Testis (tissue), 3 donors: ENCODE data around the gene FBXW10. TPM values are rescaled to one million over a fixed set of nuclear protein-coding genes. Genes with fewer than 3 reads are reported as not detected.
"Not testable (repeated sequence)": the region's sequence is repeated elsewhere in the genome, so short reads cannot be mapped to it uniquely, and the experiment has no call there.

ENCODE experiments used
- DNase-seq: peaks from one replicate; pipeline ENCODE4 v3.0.0-alpha.2; 2019
- H3K27ac ChIP-seq, 2 donors: fragments of 200-600 bp; sonication (generic); one replicate each; pipeline ENCODE4 v1.5.1; 2019
- H3K27me3 ChIP-seq: fragments of 200-600 bp; sonication (generic); one replicate; pipeline ENCODE4 v1.5.1; 2019
- H3K36me3 ChIP-seq: fragments of 200-600 bp; sonication (generic); one replicate; pipeline ENCODE4 v1.5.1; 2017; ENCODE audit warnings: low read depth; ENCODE audit errors: missing control alignments
- H3K4me1 ChIP-seq: fragments of 200-600 bp; sonication (generic); one replicate; pipeline ENCODE4 v1.5.1; 2019
- H3K4me3 ChIP-seq, 2 donors: fragments of 200-600 bp; sonication (generic); one replicate each; pipeline ENCODE4 v1.5.1; 2017 to 2019
- H3K9me3 ChIP-seq: fragments of 200-600 bp; sonication (generic); one replicate; pipeline ENCODE4 v1.5.1; 2017
- POLR2A ChIP-seq: fragments of 450-650 bp; IDR thresholded peaks from one replicate; pipeline ENCODE4 v1.6.1; 2017; ENCODE audit warnings: antibody characterized with exemption, mild to moderate bottlenecking, moderate library complexity
- WGBS, 2 donors: methylation state at CpG; one replicate each; pipeline ENCODE4 v1.1.5; 2018; 5-methylcytosine and 5-hydroxymethylcytosine counted together
- intact Hi-C: fragments of 100-400 bp; cut with DNase I; formaldehyde crosslinking; loops from one replicate; pipeline ENCODE4 v1.15.1; 2023; ENCODE audit warnings: low total_unique reads
- polyA plus RNA-seq: library from polyadenylated mRNA; stranded (reverse); fragments of 350-450 nt; fragmentation: Illumina TruSeq; extraction: RNeasy Lipid Tissue Mini Kit (QIAGEN cat#74804); gene quantifications from one replicate; pipeline ENCODE4 v1.2.3, GENCODE V29; 2014; ENCODE audit warnings: low read depth, low replicate concordance; ENCODE audit not compliant: insufficient read depth
- total RNA-seq, 2 donors: library from RNA; depleted of rRNA; stranded (reverse); fragments of >200 nt; gene quantifications; one replicate each; pipeline ENCODE4 v1.2.3, GENCODE V29; 2016
- TF ChIP-seq, protein P1 (sequence below), 3 experiments: fragments of 450-650 bp in 2 of 3; fragments of 200-600 bp in 1 of 3; sonication (generic) in 1 of 3; IDR thresholded peaks; one replicate each; pipeline ENCODE4 v1.5.1; 2016 to 2019; ENCODE audit warnings: antibody characterized with exemption in 3 of 3, mild to moderate bottlenecking in 2 of 3, moderate library complexity in 1 of 3

Gene FBXW10
- total and polyA plus RNA-seq, 3 donors from 2014 or later, result 7.6 to 30.9 (median 8.9) TPM

DNA sequence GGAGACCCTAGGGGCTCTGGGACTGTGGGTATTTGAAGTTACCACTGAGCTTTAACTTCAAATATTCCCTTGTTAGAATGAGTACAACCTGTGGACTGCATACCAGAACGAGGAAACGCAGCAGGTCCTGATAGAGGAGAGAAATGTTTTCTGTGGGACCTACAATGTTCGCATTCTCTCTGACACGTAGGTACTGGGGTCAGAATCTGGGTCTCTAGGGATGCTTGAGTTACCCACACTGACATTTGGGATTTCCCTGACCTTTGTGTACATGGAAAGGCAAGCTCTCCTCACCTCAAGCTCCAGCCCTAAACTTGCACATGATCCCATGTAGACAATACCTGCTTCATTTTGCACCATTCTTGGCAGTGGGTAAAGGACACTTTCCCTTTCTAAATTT lies 12.1 kb downstream of the FBXW10 start:
- H3K4me3 ChIP-seq, H3K36me3 ChIP-seq, H3K27ac ChIP-seq, intact Hi-C loops, H3K9me3 ChIP-seq, H3K4me1 ChIP-seq, DNase-seq, H3K27me3 ChIP-seq: not testable (repeated sequence)
- 94% methylated on average over 4 of the region's 4 CpGs; no CpG with 5 or more reads in 1 of the 2 donors for WGBS, 2 donors

DNA sequence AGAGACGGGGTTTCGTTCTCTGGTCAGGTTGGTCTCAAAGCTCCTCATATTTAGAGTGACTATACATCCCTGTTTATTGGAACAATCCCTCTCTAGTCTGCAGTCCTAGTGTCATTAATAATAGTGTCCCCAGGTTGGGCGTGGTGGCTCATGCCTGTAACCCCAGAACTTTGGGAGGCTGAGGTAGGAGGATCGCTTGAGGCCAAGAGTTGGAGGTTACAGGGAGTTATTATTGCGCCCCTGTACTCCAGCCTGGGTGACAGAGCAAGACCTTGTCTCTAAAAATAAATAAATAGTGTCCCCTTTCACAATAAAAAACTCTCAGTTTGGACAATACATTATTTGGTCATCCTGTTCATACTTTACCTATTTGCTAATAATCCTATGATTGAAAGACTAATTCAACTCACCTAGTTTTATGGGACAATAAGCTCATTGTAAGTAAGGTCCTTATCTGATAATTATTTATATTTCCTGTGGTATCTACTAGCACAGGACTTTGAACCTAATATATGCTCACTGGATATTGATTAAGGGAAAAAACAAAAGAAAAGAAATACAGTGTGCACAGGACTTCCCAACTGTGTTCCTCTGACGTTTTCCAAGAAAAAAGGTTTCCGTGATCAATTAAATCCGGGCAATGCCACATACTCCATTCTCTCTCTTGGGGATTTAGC lies 13.7 kb downstream of the FBXW10 start:
- 95% methylated on average over 8 of the region's 8 CpGs for WGBS, 2 donors
- H3K36me3 ChIP-seq, DNase-seq, H3K27ac ChIP-seq, H3K4me1 ChIP-seq, H3K9me3 ChIP-seq, H3K4me3 ChIP-seq, intact Hi-C loops, H3K27me3 ChIP-seq: not testable (repeated sequence)

DNA sequence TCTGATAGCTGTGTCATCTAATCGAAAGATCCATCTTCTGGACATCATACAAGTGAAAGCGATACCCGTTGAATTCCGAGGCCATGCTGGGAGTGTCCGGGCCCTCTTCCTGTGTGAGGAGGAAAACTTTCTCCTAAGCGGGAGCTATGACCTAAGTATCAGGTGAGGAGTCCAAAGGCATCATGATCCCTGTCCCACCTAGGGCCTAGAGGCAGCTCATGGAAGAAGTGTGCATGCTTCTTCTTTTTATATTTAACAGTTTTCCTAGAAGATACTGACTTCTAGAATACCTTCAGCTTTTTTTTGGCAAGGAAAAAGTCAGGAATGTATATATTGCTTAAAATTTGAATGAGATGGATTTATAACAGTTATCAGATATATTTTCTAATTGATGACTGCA lies 14.5 kb downstream of the FBXW10 start:
- DNase-seq, intact Hi-C loops, H3K27me3 ChIP-seq, H3K36me3 ChIP-seq, H3K9me3 ChIP-seq, H3K27ac ChIP-seq, H3K4me1 ChIP-seq, H3K4me3 ChIP-seq: not testable (repeated sequence)
- 88% methylated on average over 1 of the region's 6 CpGs; no CpG with 5 or more reads in 1 of the 2 donors for WGBS, 2 donors

DNA sequence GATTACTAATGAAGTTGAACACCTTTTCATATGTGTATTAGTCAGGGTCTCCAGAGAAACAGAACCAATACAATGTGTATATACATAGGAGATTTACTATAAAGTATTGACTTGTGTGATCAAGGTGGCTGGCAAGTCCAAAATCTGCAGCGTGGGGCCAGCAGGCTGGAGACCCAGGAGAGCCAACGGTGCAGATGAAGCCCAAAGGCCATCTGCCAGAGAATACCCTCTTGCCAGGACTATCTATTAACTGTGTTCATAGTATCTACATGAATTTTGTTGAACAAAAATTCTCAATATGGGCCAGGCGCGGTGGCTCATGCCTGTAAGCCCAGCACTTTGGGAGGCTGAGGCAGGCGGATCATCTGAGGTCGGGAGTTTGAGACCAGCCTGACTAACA lies 16.4 kb downstream of the FBXW10 start:
- DNase-seq, intact Hi-C loops, H3K4me3 ChIP-seq, H3K36me3 ChIP-seq, H3K9me3 ChIP-seq, H3K4me1 ChIP-seq, H3K27ac ChIP-seq, H3K27me3 ChIP-seq: not testable (repeated sequence)
- 85 to 90% methylated on average over 4 to 6 of the region's 6 CpGs for WGBS, 2 donors

DNA sequence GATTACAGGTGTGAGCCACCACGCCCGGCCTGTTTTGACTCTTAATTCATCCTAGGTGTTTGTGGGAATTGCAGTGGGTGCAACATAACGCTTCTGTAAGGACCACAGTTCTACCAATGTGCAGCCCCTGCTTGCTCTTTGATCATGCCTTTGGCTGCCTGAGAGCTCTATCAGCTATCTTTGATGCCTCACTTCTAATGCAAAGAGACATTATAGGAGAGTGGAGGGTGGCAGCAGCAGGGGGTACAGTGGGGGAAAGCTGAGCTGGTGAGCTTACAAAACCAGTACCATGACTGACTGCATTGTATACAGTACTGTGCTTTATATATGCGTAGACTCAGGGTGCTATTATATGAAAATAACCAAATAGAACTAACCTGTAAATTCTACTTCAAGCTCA lies 26.7 kb downstream of the FBXW10 start:
- H3K27ac ChIP-seq, H3K27me3 ChIP-seq, DNase-seq, H3K4me1 ChIP-seq, H3K36me3 ChIP-seq, H3K4me3 ChIP-seq, intact Hi-C loops, H3K9me3 ChIP-seq: not testable (repeated sequence)
- WGBS, 2 donors, result 93 to 94% methylated on average over 1 to 4 of the region's 4 CpGs

DNA sequence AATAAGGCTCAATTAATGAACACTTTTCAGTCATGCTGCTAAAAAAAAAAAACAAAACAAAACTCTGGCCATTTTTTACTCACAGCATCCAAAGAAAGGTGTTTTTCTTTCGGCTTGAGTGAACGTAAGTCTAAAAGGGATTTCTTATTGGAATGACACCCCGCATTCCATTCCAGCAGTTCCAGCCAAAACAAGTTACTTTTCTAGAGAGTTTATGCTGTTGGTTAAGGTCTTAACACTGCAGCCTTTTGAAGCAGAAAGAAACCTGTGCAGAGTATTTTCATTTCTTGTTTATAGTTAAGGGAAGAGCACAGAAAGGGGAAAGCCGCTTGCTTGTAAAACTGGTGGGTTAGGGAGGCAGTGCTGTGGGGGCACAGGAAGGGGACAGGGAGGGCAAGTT lies 27.2 kb downstream of the FBXW10 start:
- H3K4me3 ChIP-seq, intact Hi-C loops, H3K27me3 ChIP-seq, H3K9me3 ChIP-seq, DNase-seq, H3K27ac ChIP-seq, H3K4me1 ChIP-seq, H3K36me3 ChIP-seq: not testable (repeated sequence)
- WGBS, 2 donors, result 60 to 73% methylated on average over 4 of the region's 4 CpGs

DNA sequence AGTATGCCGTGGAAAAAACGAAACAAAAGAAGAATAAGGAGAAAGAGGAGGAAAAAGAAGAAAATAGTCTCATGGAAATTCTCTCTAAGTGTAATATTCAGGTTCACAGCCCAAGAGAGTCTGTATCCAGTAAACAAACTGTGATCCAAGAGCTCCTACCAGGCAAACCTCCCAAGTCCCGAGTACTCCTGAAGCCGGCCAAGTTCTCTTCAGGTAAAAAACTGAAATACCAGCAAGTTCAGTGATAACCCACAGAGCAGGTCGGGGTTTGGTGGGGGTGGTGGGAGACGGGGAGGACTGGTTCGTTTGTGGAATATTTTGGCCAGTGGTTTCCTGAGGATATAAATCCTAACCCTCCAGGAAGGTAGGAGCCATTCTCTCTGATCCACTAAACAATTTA lies 28.6 kb downstream of the FBXW10 start:
- TF ChIP-seq POLR2A, result no peak
- TF ChIP-seq, protein P1, sequence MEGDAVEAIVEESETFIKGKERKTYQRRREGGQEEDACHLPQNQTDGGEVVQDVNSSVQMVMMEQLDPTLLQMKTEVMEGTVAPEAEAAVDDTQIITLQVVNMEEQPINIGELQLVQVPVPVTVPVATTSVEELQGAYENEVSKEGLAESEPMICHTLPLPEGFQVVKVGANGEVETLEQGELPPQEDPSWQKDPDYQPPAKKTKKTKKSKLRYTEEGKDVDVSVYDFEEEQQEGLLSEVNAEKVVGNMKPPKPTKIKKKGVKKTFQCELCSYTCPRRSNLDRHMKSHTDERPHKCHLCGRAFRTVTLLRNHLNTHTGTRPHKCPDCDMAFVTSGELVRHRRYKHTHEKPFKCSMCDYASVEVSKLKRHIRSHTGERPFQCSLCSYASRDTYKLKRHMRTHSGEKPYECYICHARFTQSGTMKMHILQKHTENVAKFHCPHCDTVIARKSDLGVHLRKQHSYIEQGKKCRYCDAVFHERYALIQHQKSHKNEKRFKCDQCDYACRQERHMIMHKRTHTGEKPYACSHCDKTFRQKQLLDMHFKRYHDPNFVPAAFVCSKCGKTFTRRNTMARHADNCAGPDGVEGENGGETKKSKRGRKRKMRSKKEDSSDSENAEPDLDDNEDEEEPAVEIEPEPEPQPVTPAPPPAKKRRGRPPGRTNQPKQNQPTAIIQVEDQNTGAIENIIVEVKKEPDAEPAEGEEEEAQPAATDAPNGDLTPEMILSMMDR (IDR thresholded peaks at IDR 0.05), result no peak
- DNase-seq, result no peak
- H3K27ac ChIP-seq, result no peak overlapping the region
- no peaks in the 10 kb centered on the region for H3K9me3 ChIP-seq
- intact Hi-C loops, result no loop called here
- H3K27me3 ChIP-seq, result no peaks in the 10 kb centered on the region
- no peaks in the 10 kb centered on the region for H3K36me3 ChIP-seq
- no peaks in the 10 kb centered on the region for H3K4me1 ChIP-seq
- no peak overlapping the region for H3K4me3 ChIP-seq
- WGBS, 2 donors, result 79 to 83% methylated on average over 7 of the region's 7 CpGs

DNA sequence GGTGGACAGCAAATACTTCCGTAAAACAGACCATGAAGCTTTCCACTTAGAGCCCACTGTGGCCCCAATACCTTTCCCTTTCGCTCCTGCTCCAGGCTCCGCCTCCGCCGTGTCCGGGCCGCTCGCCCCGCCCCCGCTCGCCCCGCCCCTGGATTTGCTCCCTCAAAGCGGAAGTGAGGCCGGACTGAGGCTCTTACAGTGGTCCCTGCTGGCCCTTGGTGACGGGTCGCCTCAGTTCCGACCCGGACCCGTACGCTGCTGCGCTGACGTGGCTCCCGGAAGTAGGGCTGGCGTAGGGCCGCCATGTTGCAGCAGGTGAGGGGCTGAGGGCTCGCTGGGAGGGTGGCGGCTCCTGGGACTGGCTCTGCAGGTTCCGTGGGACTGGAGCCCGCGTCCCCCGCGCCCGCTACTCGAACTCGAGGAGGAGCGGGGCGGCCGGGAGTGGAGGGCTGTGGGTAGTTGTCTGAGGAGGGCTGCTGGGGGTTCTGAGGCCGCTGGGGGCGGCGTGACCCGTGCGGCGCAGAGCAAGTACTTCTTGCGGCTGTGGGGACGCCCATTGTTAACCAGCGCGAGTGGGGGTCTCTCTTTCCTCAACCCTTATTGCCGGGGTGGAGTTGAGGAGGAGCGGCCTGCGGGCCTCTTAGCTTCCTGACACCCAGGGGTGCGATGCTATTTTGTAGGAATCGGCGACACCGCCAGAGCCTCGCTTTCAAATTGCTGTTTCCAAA lies 37.3 kb downstream of the FBXW10 start, which contains the start of gene TVP23B:
TSS of gene TVP23B (plus strand) at position 193 of the 728 bp plus-strand sequence. CDS start at position 304, 111 bp downstream.
- 1 to 7% methylated on average over 5 to 55 of the region's 56 CpGs for WGBS, 2 donors
- H3K9me3 ChIP-seq, H3K4me1 ChIP-seq, intact Hi-C loops, H3K27me3 ChIP-seq, H3K36me3 ChIP-seq: not testable (repeated sequence)
- H3K27ac ChIP-seq, result peak within 1 kb of the TSS; percentile 65 to 73
- H3K4me3 ChIP-seq, result peak within 1 kb of the TSS; percentile 55 to 78
- peak; percentile 98 for DNase-seq

DNA sequence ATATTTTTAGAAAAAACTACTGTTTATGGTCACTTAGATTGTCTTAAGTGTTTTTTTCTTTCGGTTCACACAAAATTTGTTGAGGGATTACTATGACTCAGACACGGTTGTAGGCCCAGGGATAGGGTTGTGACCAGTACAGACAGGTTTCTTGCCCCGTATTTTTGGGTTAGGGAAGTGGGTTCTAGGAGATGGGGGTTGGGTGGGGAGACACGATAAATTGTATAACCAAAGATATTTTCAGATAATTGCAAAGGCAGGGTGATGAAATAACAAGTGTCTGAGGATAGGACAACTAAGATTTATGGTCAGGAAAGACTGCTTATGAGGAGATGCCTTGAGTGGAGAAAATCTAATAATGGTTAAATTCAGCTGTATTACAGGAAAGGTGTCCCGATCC lies 38.0 kb downstream of the FBXW10 start:
- H3K27ac ChIP-seq, H3K4me1 ChIP-seq, DNase-seq, intact Hi-C loops, H3K9me3 ChIP-seq, H3K36me3 ChIP-seq, H3K27me3 ChIP-seq: not testable (repeated sequence)
- H3K4me3 ChIP-seq, result peak overlapping the region in 1 of 2 donors; percentile 78
- WGBS, 2 donors, result 0% methylated on average over 3 of the region's 5 CpGs; no CpG with 5 or more reads in 1 of the 2 donors

DNA sequence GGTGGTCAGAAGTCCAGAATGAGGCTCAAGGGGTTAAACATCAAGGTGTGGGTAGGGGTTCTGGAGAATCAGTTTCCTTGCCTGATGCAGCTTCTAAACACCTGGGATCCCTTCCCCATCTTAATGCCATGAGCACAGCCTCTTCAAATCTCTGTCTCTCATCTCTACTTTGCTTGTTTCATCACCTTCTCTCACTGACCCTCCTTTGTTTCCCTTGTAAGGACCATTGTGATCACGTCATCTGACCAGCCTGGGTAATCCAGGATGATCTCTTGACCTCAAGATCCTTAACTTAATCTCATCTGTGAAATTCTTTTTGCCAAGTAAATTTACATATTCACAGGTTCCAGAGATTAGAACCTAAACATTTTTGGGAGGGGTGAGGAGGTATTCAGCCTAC lies 42.1 kb downstream of the FBXW10 start:
- DNase-seq, H3K27me3 ChIP-seq, H3K9me3 ChIP-seq, H3K4me3 ChIP-seq, H3K36me3 ChIP-seq, H3K27ac ChIP-seq, intact Hi-C loops, H3K4me1 ChIP-seq: not testable (repeated sequence)
- 82 to 83% methylated on average over 1 of the region's 1 CpG for WGBS, 2 donors

DNA sequence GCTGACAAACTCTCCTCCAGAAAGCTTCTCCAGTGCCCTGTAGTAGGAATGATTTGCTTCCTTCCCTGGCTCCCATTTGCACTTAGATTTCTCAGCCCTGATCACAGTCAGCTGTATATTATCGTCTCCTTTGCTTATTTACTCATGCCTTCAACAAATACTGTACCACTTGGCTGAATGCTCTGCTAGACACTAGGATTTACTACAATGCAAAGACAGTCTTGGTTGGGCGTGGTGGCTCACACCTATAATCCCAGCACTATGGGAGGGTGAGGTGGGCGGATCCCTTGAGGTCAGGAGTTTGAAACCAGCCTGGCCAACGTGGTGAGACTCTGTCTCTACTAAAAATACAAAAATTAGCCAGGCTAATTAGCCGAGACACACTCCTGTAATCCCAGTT lies 43.0 kb downstream of the FBXW10 start:
- H3K4me3 ChIP-seq, intact Hi-C loops, H3K4me1 ChIP-seq, DNase-seq, H3K27me3 ChIP-seq, H3K36me3 ChIP-seq, H3K9me3 ChIP-seq, H3K27ac ChIP-seq: not testable (repeated sequence)
- WGBS, 2 donors, result 88 to 92% methylated on average over 4 of the region's 5 CpGs
